Rectal smooth muscle tissue (tissue), 1 donor: ENCODE results near the gene RNPEPL1.

Experiments used
- H3K27ac ChIP-seq: one replicate; pipeline ENCODE4 v1.7.0; 2013; ENCODE audit warnings: low read depth, low read length, inconsistent platforms
- H3K27me3 ChIP-seq: one replicate; pipeline ENCODE4 v1.7.0; 2013; ENCODE audit warnings: low read length; ENCODE audit not compliant: control insufficient read depth, insufficient read depth
- H3K36me3 ChIP-seq: one replicate; pipeline ENCODE4 v1.7.0; 2013; ENCODE audit warnings: low read length; ENCODE audit not compliant: control insufficient read depth, insufficient read depth
- H3K4me1 ChIP-seq: one replicate; pipeline ENCODE4 v1.7.0; 2013; ENCODE audit warnings: low read length; ENCODE audit not compliant: control insufficient read depth, insufficient read depth
- H3K4me3 ChIP-seq: one replicate; pipeline ENCODE4 v1.7.0; 2013; ENCODE audit warnings: low read length
- H3K9ac ChIP-seq: one replicate; pipeline ENCODE4 v1.7.0; 2013; ENCODE audit warnings: low read length

RNPEPL1 gene

DNA sequence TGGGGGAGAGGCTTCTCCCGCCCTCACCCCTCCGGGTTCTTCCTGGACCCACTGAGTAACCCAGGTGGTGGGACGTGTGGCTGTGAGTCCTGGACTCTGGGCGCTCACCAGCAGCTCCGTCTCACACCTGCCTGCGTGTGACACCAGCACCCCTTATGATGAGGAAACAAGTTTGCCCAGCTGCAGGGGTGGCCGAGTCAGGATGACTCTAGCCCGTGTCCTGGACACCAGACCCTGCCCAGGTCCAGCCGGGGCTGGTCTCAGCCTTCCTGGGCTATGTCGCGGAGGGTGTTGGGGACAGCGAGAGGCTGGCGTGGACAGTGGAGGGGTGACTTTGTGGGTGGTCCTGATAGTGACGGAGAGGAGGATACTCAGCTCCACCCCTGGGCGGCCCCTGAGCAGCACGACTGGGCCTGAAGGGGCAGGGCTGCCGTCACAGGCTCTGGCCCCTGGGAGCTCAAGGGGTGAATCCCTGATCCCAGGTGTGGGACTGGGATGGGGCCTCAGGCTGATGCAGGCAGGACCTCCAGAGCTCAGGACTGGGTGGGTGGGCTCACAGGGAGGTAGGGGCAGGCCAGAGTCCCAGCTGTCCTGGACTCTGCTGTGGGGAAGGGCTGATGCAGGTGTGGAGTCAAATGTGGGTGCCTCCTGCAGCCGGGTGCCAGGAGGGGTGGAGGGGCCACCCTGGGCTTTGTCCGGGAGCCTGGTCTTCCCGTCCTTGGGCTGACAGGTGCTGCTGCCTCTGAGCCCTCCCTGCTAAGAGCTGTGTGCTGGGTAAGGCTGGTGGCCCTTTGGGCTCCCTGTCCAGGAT lies 60.7 kb downstream of the RNPEPL1 start:
- H3K4me1 ChIP-seq: no peaks in the 10 kb centered on the region
- H3K36me3 ChIP-seq: no peaks in the 10 kb centered on the region
- H3K27me3 ChIP-seq: no peaks in the 10 kb centered on the region
- no peak overlapping the region for H3K4me3 ChIP-seq
- H3K9ac ChIP-seq: no peak overlapping the region
- no peak overlapping the region for H3K27ac ChIP-seq

GRCh38 chr2:240629619-240629967 lies 61.3 kb downstream of the RNPEPL1 start:
- Histone ChIP-seq H3K9ac (no peak overlapping the region), H3K4me1 (no peaks in the 10 kb centered on the region), H3K4me3 (no peak overlapping the region), H3K27me3 (no peaks in the 10 kb centered on the region), H3K36me3 (no peaks in the 10 kb centered on the region), H3K27ac (no peak overlapping the region)

GRCh38 chr2:240629968-240630770 lies 61.9 kb downstream of the RNPEPL1 start:
- Histone ChIP-seq H3K9ac (no peak overlapping the region), H3K4me3 (no peak overlapping the region), H3K4me1 (no peaks in the 10 kb centered on the region), H3K27me3 (no peaks in the 10 kb centered on the region), H3K27ac (no peak overlapping the region), H3K36me3 (no peaks in the 10 kb centered on the region)
